A549 treated with GW870086 at 1 μM for 4 hours (cell line): ENCODE data around the gene MRPS7. TPM values are rescaled to one million over a fixed set of nuclear protein-coding genes. Genes with fewer than 3 reads are reported as not detected.

Source experiments
- total RNA-seq: library from RNA; stranded (reverse); fragments of 200-300 nt; extraction: Qiagen RNA extraction; gene quantifications from 5 replicates; pipeline ENCODE4 v1.2.3, GENCODE V29; 2022; ENCODE audit warnings: low read depth

The MRPS7 gene
- total RNA-seq, result 147 to 182 TPM (median 171 TPM) in 5 replicates

DNA sequence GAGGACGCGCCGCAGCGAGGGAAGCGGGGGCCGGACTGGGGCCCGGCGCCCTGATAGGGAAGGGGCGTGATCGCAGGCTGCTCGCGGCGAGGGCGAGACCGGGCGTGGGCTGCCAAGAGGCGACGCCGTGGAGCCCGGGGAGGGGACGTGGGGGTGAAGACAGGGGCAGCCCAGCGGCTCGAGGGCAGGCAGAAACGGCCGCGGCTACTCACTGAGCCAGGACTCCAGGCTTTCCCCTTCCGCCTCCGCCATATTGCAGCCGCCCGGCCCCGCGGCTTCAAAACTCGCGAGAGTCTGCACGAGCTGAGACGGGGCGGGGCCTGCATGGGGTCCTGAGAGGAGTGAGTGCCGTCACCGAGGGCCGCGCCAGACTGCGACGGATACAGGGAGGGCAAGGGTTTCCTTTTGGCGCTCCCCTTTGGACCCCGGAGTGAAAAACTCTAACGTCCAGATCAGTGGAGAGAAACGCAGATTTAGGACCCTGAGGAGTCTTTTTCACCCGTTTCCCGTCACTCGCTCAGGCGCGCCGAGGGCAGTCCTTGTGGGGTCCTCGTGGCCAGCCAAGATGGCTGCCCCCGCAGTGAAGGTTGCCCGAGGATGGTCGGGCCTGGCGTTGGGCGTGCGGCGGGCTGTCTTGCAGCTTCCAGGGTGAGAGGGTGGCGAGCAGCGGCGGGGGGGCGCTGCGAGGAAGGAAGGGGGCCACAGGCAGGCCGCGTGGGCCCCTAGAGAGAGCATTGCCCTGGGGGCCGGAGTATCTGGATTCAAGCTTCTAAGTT is at the start of gene MRPS7, which contains the start of gene GGA3:
Gene MRPS7, plus strand, starts transcription at position 544 of the 776 bp plus-strand sequence. Its CDS starts 22 bp downstream, at position 566.
Gene GGA3, minus strand, starts transcription at position 271 of the 776 bp plus-strand sequence. Its CDS starts 19 bp downstream, at position 252.

DNA sequence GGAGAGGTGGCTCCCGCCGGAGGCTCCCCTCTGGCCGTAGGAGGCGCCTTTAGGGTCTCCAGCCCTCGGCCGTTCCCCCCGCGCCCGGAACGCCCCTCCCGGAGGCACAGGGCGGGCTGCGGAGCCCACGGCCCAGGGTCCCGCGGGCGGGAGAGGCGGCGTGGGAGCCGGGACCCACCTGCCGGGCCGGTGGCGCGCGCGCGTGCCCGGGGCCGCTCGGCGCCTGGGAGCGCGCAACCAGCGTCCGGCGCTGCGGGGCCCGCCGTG is 9.2 kb downstream of the MRPS7 start, which contains the start of gene MIF4GD:
Gene MIF4GD, minus strand, starts transcription at position 266 of the 267 bp plus-strand sequence. CDS start 1,036 bp downstream, outside the sequence.

GRCh38 chr17:75289115-75289831 is 27.6 kb downstream of the MRPS7 start, which contains the start of gene SLC25A19:
SLC25A19 (minus strand) TSS chr17:75289433; CDS start chr17:75286764, 2,669 bp downstream.

Other genes with a start within 250 kb of the MRPS7 start
- gene MRPL58, start 249.2 kb upstream of the MRPS7 start, total RNA-seq, result 72.9 to 81.4 TPM (median 79.5 TPM) in 5 replicates
- 492 to 570 TPM (median 501 TPM) in 5 replicates for gene ATP5PD, start 214.9 kb upstream of the MRPS7 start, total RNA-seq
- gene KCTD2, start 214.7 kb upstream of the MRPS7 start, total RNA-seq, result 27.5 to 32.0 TPM (median 31.1 TPM) in 5 replicates
- gene SLC16A5, start 173.9 kb upstream of the MRPS7 start, total RNA-seq, result 26.1 to 36.0 TPM (median 31.7 TPM) in 5 replicates
- 17.1 to 20.9 TPM (median 18.8 TPM) in 5 replicates for gene ARMC7, start 151.9 kb upstream of the MRPS7 start, total RNA-seq
- gene NT5C, start 130.1 kb upstream of the MRPS7 start, total RNA-seq, result 89.6 to 134 TPM (median 128 TPM) in 5 replicates
- gene JPT1, start 107.4 kb upstream of the MRPS7 start, total RNA-seq, result 739 to 848 TPM (median 789 TPM) in 5 replicates
- gene SUMO2, start 78.9 kb upstream of the MRPS7 start, total RNA-seq, result 289 to 400 TPM (median 383 TPM) in 5 replicates
- gene NUP85, start 56.2 kb upstream of the MRPS7 start, total RNA-seq, result 92.5 to 107 TPM (median 99.5 TPM) in 5 replicates
- gene GGA3, start 273 bp upstream of the MRPS7 start, total RNA-seq, result 22.1 to 30.9 TPM (median 28.0 TPM) in 5 replicates
- 31.2 to 36.9 TPM (median 34.7 TPM) in 5 replicates for gene MIF4GD, start 9.4 kb downstream of the MRPS7 start, total RNA-seq
- gene SLC25A19, start 27.6 kb downstream of the MRPS7 start, total RNA-seq, result 16.2 to 19.6 TPM (median 18.6 TPM) in 5 replicates
- gene GRB2, start 143.8 kb downstream of the MRPS7 start, total RNA-seq, result 87.9 to 114 TPM (median 99.8 TPM) in 5 replicates
- gene TMEM94, start 194.8 kb downstream of the MRPS7 start, total RNA-seq, result 38.2 to 53.1 TPM (median 46.0 TPM) in 5 replicates